NCI-H1417 treated with DMSO at 0.1 percent for 48 hours (cell line): ENCODE results near the gene SRCAP.

Source experiments
- DNase-seq: peaks from one replicate; lab custom pipeline; 2025; lab: John Stamatoyannopoulos, UW

The SRCAP gene

DNA sequence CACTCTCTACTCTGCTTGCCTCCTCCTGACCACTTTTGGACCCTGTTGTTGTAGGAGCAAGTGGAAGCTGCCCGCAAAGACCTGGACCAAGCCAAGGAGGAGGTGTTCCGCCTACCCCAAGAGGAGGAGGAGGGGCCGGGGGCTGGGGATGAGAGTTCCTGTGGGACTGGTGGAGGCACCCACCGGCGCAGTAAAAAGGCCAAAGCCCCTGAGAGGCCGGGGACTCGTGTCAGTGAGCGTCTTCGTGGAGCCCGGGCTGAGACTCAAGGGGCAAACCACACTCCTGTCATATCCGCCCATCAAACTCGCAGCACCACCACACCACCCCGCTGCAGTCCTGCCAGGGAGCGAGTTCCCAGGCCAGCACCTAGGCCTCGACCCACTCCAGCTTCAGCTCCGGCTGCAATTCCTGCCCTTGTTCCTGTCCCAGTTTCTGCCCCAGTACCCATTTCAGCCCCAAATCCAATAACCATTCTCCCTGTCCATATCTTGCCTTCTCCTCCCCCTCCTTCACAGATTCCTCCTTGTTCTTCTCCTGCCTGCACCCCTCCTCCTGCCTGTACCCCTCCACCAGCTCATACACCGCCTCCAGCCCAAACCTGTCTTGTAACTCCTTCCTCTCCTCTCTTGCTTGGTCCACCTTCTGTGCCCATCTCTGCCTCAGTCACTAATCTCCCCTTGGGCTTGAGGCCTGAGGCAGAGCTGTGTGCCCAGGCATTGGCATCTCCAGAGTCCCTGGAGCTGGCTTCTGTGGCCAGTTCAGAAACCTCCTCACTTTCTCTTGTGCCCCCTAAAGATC, 38.2 kb downstream of the SRCAP start:
- DNase-seq, result no peak

DNA sequence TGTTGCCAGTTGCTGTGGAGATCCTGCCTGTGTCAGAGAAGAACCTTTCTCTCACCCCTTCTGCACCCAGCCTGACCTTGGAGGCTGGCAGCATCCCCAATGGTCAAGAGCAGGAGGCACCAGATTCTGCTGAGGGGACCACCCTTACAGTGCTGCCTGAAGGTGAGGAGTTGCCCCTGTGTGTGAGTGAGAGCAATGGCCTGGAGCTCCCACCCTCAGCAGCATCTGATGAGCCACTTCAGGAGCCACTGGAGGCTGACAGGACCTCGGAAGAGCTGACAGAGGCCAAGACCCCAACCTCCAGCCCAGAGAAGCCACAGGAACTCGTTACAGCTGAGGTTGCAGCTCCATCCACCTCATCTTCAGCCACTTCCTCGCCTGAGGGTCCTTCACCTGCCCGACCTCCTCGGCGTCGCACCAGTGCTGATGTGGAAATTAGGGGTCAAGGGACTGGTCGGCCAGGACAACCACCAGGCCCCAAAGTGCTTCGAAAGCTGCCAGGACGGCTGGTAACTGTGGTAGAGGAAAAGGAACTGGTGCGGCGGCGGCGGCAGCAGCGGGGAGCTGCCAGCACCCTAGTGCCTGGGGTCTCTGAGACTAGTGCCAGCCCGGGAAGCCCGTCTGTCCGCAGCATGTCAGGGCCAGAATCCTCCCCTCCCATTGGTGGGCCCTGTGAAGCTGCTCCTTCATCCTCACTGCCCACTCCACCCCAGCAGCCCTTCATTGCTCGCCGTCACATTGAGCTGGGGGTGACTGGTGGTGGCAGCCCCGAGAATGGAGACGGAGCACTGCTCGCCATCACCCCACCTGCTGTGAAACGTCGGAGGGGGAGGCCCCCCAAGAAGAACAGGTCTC, 39.0 kb downstream of the SRCAP start:
- no peak for DNase-seq

DNA sequence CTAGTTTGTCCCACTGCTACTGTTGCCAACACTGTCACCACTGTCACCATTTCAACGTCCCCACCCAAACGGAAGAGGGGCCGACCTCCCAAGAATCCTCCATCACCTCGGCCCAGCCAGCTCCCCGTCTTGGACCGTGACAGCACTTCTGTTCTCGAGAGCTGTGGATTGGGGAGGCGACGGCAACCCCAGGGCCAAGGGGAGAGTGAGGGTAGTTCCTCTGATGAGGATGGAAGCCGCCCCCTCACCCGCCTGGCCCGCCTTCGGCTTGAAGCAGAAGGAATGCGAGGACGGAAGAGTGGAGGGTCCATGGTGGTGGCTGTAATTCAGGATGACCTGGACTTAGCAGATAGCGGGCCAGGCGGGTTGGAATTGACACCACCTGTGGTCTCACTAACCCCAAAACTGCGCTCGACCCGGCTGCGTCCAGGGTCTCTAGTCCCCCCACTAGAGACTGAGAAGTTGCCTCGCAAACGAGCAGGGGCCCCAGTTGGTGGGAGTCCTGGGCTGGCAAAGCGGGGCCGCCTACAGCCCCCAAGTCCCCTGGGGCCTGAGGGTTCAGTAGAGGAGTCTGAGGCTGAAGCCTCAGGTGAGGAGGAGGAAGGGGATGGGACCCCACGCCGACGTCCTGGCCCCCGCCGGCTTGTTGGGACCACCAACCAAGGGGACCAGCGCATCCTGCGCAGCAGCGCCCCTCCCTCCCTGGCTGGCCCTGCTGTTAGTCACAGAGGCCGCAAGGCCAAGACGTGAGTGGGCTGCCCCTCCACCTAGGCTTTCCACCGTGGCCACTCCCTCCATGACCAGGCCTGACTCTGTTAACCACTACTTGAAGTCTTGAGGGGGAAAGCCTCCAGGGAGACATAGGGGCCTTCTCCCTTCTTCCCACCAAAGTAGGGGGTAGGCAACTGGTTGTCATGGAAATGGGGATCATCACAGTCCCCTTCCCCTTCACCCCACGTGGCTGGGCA, 40.3 kb downstream of the SRCAP start:
- DNase-seq, result no peak

DNA sequence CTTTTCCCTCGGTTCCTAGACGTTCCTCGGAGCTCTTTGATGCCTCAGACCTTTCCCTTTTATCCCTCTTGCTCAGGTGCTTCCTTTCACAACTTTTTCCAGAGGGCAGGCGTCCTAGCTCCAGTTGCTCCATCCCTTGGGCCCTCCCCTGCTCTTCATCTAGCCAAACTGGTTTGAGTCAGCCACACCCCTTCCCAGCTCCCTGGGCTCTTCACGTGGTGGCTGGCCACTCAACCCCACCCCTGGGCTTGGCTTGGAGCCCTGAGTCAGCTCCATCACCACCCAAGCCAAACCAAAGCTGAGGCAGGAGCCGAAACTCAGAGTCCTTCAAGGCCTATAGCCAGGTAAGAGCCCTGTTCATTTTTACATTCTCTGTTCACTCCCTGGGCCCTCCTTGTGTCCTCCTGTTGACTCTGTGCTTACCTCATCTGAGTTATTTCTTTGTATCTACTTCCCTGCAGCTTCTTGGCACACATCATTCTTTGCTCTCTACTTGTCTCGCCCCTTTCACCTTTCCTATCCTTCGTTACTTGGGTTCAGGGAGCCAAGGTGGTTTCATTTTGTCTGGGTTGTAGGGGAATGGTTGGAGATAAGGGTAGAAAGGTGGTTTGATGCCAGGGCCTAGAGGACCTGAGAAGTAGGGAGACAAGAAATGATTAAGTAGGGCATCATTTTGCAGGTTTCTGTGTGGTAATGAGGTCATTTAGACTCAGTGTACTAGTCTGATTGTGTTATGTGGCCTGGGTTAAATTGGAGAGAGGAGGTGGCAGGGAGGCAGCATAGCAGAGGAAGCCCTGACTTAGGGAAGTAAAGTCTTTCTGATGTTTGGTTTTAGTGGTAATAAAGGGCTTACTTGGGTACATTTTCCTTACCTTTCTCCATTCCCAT, 41.6 kb downstream of the SRCAP start:
- DNase-seq, result no peak

DNA sequence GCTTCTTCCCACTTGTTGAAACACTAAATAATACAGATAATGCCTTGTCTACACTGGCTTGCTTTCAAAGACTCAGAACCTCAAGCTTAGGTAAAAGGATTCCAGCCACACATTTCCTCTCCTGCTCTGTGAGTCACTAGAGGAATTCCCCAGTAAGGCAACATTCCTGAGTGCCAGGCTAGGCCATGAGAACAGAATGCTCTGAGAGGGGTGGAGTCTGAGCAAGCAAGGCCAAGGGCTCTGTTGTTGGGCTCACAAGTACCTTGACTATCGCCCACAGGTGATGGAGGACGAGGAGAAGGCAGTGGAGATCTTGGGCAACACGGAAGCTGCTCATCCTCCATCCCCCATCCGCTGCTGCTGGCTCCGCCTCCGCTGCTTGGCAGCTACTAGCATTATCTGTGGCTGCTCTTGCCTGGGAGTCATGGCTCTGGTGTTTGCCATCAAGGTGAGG, 42.5 kb downstream of the SRCAP start:
- no peak for DNase-seq

DNA sequence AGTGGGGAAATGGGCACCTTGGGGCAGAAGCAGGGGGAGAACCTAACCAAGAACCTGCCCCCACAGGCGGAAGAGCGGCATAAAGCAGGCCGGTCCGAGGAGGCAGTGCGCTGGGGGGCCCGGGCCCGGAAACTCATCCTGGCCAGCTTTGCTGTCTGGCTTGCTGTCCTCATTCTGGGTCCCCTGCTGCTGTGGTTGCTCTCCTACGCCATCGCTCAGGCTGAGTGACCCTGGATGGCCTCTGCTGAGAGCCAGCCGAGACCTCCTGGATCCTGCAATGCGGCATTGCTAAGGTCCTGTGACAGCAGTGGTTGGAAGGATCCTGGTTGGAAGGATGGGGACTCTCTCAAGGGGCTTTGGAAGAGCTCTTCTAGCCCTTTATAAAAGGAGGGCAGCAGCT, 44.7 kb downstream of the SRCAP start:
- DNase-seq, result no peak

DNA sequence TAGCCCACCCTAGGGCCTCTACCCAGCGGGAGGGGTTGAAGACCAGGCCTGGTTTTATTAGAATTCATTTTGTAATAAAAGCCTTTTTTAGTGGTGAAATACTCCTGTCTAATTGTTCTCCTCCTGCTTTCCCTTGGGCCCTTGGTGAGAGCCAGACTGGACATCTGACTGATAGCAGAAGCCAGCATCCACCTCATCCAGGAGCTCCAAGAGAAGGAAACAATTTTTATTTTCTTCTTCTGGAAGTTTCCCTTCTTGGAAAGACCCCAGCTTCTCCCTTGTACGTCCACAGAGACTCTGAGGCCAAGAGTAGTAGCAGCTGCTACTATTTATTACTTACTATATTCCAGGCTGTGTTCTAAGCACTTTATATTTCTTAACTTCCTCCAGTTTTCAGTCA, 45.2 kb downstream of the SRCAP start:
- no peak for DNase-seq

DNA sequence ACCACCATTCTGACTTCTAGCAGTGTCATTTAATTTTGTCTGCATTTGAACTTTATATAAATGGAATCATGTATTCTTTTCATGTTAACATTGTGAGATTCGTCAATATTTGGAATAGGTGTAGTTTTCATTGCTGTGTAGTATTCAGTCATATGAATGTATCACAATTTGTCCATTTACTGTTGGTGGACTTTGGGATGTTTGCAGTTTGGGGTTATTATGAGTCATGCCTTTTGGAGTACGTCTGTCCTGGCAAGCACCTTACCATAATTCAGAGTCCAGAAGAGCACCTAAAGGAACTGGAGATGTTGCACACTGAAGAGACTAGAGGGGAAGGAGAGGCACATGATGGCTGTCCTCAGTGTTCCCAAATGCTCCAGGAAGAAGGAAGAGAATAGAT, 46.1 kb downstream of the SRCAP start:
- DNase-seq, result no peak

DNA sequence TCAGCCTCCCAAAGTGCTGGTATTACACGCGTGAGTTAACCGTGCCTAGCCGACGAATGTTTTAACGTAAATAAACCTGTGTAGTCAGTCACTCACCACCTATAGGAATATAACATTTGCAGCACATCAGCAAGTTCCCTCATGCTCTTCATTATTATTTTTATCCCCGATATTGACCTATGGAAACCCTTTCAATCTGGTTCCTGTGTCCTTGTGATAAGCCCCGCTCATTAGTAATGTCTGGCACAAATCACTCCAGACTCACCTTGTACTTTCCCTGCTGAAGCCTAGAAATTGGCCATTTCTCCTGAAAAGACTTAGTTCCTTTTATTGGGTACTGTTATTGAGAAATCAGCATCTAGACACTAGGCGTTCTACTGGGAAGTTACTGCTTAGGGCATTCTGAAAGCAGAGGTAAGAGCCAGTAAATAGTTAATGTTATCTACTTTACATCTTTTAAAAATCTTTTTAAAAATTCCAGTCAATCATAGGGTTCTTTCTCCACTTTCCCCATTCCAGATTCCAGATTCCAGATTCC, 47.7 kb downstream of the SRCAP start:
- DNase-seq, result no peak

DNA sequence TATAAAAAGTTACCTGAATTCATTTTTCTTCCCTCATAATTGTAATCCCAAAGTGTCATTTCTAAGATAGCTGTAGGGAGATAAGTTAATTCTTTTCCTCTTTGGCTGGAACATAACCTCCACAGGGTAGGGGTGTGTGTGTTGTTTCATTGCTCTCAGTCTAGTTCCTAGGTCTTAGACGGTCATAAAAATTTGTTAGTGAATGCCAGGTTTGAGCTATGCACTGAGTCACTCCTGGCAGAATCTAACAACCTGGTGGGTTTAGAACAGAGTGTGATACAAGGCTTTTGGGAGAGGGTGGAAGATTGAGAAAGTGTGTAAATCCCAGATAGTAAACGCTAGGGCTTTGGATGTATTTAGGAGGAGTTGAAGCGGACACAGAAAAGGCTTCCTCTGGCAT, 48.4 kb downstream of the SRCAP start:
- no peak for DNase-seq

DNA sequence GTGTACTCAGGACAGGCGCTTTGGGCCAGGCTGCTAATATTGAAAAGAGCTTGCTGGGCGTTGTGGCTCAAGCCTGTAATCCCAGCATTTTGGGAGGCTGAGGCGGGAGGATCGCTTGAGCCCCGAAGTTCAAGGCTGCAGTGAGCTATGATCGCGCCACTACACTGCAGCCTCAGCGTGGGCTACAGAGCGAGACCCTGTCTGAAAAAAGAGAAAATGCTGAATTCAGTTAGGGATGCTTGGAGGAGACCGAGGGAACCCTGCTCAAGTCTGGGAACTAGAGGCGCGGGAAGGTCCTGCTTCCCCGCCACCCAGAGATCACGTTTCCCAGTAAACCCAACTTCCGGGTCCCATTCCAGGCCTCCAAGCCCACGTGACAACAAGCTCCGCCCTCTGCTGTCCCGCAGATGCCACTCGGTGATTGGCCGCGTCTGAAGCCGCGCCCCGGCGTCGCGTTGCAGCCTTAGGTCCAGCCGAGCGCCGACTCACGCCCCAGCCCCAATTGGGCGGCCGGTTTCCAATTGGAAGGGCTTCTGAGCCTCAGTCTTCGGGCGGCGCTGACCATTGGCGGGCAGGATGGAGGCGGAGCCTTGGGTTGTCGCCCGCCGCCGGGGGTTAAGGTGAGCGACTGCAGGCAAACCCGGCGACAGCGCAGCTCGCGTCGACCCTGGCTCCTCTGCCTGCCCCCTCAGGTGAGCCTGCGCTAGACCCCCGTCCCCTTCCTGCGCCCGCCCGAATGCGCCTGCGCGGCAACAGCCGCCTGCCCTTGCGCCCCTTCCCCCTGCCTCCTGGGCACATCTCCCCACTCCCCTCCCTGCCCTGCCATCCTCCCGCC, 49.0 kb downstream of the SRCAP start, which contains the start of gene PHKG2:
Gene PHKG2, plus strand, starts transcription at position 627 of the 835 bp plus-strand sequence. CDS start 396 bp downstream, outside the sequence.
- peak; percentile 88 for DNase-seq

DNA sequence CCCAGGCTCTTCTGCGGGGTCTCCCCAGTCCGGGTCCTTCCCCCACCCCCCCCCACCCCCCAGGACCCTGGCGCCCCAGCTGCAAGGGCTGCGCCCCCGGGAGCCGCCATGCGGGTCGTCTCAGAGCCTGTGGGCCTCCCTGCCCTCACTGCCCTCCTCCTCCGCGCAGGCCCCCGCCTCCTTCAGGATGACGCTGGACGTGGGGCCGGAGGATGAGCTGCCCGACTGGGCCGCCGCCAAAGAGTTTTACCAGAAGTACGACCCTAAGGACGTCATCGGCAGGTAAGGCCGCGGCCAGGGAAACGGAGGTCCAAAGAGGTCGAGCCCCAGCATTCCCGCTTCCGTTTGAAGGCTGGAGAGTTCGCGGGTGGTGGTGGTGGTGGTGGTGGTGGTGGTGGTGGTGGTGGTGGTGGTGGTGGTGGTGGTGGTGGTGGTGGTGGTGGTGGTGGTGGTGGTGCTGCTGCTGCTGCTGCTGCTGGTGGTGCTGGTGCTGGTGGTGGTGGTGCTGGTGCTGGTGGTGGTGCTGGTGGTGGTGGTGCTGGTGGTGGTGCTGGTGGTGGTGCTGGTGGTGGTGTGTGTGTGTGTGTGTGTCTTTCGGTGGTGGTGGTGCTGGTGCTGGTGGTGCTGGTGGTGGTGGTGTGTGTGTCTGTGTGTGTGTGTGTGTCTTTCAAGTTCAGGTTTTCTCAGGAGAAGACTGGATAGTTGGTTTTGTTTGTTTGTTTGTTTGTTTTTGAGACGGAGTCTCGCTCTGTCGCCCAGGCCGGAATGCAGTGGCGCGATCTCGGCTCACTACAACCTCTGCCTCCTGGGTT, 49.9 kb downstream of the SRCAP start:
- DNase-seq, result no peak

DNA sequence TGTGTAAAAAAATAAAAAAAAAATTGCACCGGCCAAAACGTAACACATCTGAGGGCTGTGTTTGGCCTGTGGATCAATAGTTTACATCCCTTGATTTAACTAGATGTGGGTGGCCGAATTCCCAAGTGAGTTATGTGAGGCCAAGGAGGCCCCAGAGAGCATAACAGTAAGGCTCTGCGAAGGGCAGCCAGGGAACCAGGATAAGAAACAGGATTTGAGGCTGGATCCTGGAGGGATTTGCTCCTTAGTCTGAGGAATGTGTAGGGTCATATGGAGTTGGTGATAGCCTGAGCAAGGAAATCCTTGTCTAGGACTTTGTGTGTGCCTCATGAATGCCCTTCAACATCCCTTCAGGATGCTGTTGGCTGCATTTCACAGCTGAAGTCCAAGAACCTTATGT, 51.2 kb downstream of the SRCAP start:
- no peak for DNase-seq

DNA sequence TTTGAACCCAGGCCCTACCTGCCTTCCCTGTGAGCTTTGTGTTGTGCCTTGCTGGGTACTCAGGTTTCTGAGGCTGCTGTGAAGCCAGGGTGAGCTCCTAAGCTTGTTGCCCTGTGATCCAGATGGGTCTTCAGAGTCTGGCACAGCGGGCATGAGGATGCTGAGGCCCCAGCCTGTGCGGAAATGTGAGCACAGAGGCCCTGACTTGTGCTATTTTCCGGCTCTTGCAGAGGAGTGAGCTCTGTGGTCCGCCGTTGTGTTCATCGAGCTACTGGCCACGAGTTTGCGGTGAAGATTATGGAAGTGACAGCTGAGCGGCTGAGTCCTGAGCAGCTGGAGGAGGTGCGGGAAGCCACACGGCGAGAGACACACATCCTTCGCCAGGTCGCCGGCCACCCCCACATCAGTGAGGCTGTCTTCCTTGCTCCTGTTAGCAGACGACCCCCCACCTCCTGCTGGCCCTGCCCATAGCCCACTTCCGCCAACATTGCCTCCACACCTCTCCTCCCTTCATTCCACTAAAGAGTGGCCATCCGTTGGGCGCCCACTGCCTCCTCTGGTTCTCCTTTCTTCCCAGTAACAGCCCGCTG, 52.0 kb downstream of the SRCAP start:
- no peak for DNase-seq

DNA sequence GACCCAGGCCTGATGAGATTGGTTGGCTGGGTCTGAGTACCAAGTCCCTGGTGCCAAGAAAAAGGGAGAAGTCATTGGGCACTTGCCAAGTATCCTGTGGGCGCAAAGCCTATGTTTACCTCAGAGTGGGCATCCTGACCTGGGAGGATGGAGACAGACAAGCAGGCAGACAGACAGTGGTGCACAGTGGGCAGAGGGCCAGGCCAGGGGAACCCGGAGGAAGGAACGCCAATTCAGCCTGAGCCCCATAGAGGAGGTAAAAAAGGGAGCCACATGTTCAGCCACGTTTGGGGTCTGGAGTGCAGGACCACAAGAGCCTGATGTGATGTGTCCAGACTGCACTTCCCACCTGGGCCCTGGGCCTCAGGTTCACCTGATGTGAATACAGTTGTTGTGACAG, 54.6 kb downstream of the SRCAP start:
- no peak for DNase-seq

DNA sequence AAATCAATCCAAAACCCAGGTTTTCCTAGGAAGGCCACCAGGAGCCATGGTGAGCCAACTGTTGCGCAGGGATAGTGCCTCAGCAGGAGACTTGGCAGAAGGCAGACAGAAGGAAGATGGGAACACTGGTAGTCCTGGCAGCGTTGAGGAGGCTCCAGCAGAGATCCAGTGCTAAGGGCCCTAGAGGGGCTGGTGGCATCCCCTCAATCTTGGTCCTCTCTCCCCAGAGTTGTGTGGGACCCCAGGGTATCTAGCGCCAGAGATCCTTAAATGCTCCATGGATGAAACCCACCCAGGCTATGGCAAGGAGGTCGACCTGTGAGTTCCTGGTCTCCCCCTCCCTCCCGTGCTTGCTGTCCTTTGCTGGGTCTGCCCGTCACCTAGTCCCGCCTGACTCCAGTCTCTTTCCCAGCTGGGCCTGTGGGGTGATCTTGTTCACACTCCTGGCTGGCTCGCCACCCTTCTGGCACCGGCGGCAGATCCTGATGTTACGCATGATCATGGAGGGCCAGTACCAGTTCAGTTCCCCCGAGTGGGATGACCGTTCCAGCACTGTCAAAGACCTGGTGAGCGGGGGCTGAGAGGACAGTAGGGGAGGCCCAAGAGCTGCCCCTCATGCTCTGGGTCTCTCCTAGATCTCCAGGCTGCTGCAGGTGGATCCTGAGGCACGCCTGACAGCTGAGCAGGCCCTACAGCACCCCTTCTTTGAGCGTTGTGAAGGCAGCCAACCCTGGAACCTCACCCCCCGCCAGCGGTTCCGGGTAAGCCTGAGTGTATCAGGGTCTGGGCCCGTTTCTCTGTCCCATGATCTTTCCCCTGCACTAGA, 57.2 kb downstream of the SRCAP start:
- DNase-seq, result no peak

DNA sequence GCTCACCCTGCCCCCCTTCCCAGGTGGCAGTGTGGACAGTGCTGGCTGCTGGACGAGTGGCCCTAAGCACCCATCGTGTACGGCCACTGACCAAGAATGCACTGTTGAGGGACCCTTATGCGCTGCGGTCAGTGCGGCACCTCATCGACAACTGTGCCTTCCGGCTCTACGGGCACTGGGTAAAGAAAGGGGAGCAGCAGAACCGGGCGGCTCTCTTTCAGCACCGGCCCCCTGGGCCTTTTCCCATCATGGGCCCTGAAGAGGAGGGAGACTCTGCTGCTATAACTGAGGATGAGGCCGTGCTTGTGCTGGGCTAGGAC, 57.8 kb downstream of the SRCAP start:
- no peak for DNase-seq

DNA sequence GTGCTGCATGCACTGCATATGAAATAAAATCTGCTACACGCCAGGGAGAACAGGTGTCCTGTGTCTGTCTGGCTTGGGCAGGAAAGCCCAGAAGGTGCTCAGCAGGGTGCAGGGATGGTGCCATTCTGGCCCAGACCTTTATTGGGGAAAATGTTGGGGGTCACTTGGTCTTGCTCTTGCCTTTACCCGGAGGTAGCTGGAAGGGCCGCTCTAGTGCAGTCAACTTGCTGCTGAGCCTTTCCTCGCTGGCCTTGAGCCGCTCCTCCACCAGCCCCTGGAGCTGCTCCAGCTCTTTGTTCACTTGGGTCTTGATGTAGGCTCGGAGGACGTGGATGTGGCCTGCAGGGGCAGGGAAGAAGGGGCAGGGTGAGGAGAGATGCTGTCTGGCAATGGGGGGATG, 58.3 kb downstream of the SRCAP start:
- DNase-seq, result no peak
